OCI-LY1 (cell line): ENCODE data around the gene ZNF708.
"Not testable (repeated sequence)": the region's sequence is repeated elsewhere in the genome, so short reads cannot be mapped to it uniquely, and the experiment has no call there.

Experiments used
- EZH2 ChIP-seq: fragments of 200-600 bp; sonication (generic), shearing (Covaris generic); IDR thresholded peaks from 2 replicates; pipeline ENCODE4 v1.8.0; 2017; ENCODE audit warnings: borderline replicate concordance, mixed run types, mild to moderate bottlenecking, antibody characterized with exemption, low read length, moderate library complexity, mixed read lengths
- TF ChIP-seq, protein P1 (sequence below): fragments of 200-600 bp; sonication (generic), shearing (Covaris generic); IDR thresholded peaks from 2 replicates; pipeline ENCODE4 v1.5.1; 2017; ENCODE audit warnings: mild to moderate bottlenecking, antibody characterized with exemption, low read length, moderate library complexity, mixed read lengths

DNA sequence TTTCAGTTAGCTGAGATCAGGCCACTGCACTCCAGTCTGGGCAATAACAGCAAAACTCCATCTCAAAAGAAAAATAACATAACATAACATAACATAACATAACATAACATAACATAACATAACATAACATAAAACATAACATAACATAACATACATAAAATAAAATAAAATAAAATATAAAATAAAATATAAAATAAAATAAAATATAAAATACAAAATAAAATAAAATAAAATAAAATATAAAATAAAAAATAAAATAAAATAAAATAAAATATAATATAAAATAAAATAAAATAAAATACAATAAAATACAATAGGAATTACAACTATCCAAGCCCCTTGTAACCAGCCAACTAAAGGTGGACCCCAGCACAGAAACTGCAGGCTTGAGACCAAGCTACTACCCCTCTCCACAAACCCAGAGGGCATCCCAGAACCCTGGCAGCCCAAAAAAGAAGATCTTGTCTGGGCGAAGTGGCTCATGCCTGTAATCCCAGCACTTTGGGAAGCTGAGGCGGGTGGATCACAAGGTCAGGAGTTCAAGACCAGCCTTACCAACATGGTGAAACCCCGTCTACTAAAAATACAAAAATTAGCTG, 22.2 kb downstream of the ZNF708 start:
- TF ChIP-seq, protein P1, sequence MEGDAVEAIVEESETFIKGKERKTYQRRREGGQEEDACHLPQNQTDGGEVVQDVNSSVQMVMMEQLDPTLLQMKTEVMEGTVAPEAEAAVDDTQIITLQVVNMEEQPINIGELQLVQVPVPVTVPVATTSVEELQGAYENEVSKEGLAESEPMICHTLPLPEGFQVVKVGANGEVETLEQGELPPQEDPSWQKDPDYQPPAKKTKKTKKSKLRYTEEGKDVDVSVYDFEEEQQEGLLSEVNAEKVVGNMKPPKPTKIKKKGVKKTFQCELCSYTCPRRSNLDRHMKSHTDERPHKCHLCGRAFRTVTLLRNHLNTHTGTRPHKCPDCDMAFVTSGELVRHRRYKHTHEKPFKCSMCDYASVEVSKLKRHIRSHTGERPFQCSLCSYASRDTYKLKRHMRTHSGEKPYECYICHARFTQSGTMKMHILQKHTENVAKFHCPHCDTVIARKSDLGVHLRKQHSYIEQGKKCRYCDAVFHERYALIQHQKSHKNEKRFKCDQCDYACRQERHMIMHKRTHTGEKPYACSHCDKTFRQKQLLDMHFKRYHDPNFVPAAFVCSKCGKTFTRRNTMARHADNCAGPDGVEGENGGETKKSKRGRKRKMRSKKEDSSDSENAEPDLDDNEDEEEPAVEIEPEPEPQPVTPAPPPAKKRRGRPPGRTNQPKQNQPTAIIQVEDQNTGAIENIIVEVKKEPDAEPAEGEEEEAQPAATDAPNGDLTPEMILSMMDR: not testable (repeated sequence)
- not testable (repeated sequence) for TF ChIP-seq EZH2
